Panc1 (cell line): ENCODE results near the gene MEGF10. TPM values are rescaled to one million over a fixed set of nuclear protein-coding genes. Genes with fewer than 3 reads are reported as not detected.

Experiments used
- ATAC-seq: fragments of 200-7000 bp; cut with Tn5 transposase; 2 replicates; pipeline ENCODE4 v1.9.1; 2020; ENCODE audit warnings: mild to moderate bottlenecking, moderate library complexity
- BruUV-seq: library from RNA; stranded (reverse); fragments of 400-500 nt; replicated peaks from 2 replicates; lab custom pipeline; 2021; lab: Mats Ljungman, UMichigan
- CTCF ChIA-PET: fragments of 300-600 bp; sonication (Branson Sonifier 250); formaldehyde crosslinking; loops from one replicate; lab custom pipeline; 2022; ENCODE audit warnings: antibody characterized with exemption; lab: Charles Lee
- POLR2A ChIA-PET: fragments of 300-600 bp; sonication (Branson Sonifier 250); formaldehyde crosslinking; loops from one replicate; lab custom pipeline; 2022; ENCODE audit warnings: antibody characterized with exemption; lab: Charles Lee
- DNase-seq: peaks from one replicate; pipeline ENCODE4 v3.0.0-alpha.2; 2010; ENCODE audit warnings: low read depth, low spot score
- H3K27ac ChIP-seq: 2 replicates; pipeline ENCODE4 v1.5.1; 2011; ENCODE audit warnings: mild to moderate bottlenecking, low read length, inconsistent platforms
- H3K27me3 ChIP-seq: fragments of 200-500 bp; sonication (Bioruptor generic); 2 replicates; pipeline ENCODE4 v1.6.0; 2014; ENCODE audit warnings: low read length, inconsistent platforms; ENCODE audit not compliant: control insufficient read depth, insufficient read depth
- H3K36me3 ChIP-seq: fragments of 200-500 bp; sonication (Bioruptor generic); 2 replicates; pipeline ENCODE4 v1.5.1; 2014; ENCODE audit warnings: inconsistent platforms, mild to moderate bottlenecking, low read length, moderate library complexity; ENCODE audit not compliant: control insufficient read depth, insufficient read depth
- H3K4me1 ChIP-seq: 2 replicates; pipeline ENCODE4 v1.5.1; 2011; ENCODE audit warnings: inconsistent platforms, mild to moderate bottlenecking, low read length, moderate library complexity; ENCODE audit not compliant: control insufficient read depth, insufficient read depth
- H3K4me3 ChIP-seq, 2 experiments: 2 replicates each; pipeline ENCODE4 v1.5.1; 2011 to 2012; ENCODE audit warnings: low read depth in 2 of 2, low read length in 2 of 2, mild to moderate bottlenecking in 2 of 2, inconsistent platforms in 1 of 2, moderate library complexity in 1 of 2
- H3K9me3 ChIP-seq: fragments of 200-500 bp; sonication (Bioruptor generic); 2 replicates; pipeline ENCODE4 v1.5.1; 2014; ENCODE audit warnings: low read depth, mild to moderate bottlenecking, inconsistent platforms, low read length, moderate library complexity; ENCODE audit not compliant: control insufficient read depth, insufficient read depth
- CTCF ChIP-seq: fragments of 450-650 bp; IDR thresholded peaks from 2 replicates; pipeline ENCODE4 v1.5.1; 2017; ENCODE audit warnings: mild to moderate bottlenecking
- POLR2AphosphoS5 ChIP-seq: IDR thresholded peaks from 2 replicates; pipeline ENCODE4 v1.6.1; 2012; ENCODE audit warnings: mild to moderate bottlenecking, low read depth, low read length, moderate library complexity
- REST ChIP-seq, 2 experiments: IDR thresholded peaks; 2 replicates each; pipeline ENCODE4 v1.6.1; 2011 to 2012; ENCODE audit warnings: low read depth in 2 of 2, control low read depth in 1 of 2, low read length in 1 of 2, mild to moderate bottlenecking in 1 of 2, moderate library complexity in 1 of 2; ENCODE audit not compliant: insufficient read depth in 1 of 2
- SIN3A ChIP-seq: IDR thresholded peaks from 2 replicates; pipeline ENCODE4 v1.6.1; 2012; ENCODE audit warnings: low read depth, mild to moderate bottlenecking, low read length, moderate library complexity, borderline replicate concordance; ENCODE audit not compliant: insufficient read depth
- TCF7L2 ChIP-seq: IDR thresholded peaks from 2 replicates; pipeline ENCODE4 v1.6.1; 2011; ENCODE audit warnings: mild to moderate bottlenecking, low read depth, low read length, inconsistent platforms
- in situ Hi-C: cut with HindIII; loops from 2 replicates; pipeline ENCODE4 v1.10.0; 2016; ENCODE audit warnings: low sequenced_read_pairs, low pct_unique_long_range_greater_than_20kb
- intact Hi-C: fragments of 100-400 bp; cut with micrococcal nuclease; formaldehyde crosslinking; loops from one replicate; pipeline ENCODE4 v1.10.0; 2022; ENCODE audit not compliant: unreplicated experiment
- total RNA-seq: library from RNA; stranded (reverse); gene quantifications from one replicate; pipeline ENCODE4 v1.2.1, GENCODE V29; 2021; ENCODE audit not compliant: unreplicated experiment

Gene MEGF10
- total RNA-seq, 1 experiment from 2014 or later, result not detected

- ChIA-PET POLR2A (no interaction called here), CTCF (no interaction called here)
- H3K27ac ChIP-seq, result no peak overlapping the region
- H3K4me1 ChIP-seq, result no peaks in the 10 kb centered on the region
- no peaks in the 10 kb centered on the region for H3K36me3 ChIP-seq
- intact Hi-C loops (no loop called here), in situ Hi-C loops (no loop called here)
- ATAC-seq (no peak), DNase-seq (no peak)
- H3K27me3 ChIP-seq, result peaks cover 9% of the 10 kb centered on the region; the same call in 1 of the 2 replicates
- no peaks in the 10 kb centered on the region for H3K9me3 ChIP-seq
- no peak for TF ChIP-seq REST (IDR thresholded peaks at IDR 0.05; ENCODE audit: insufficient read depth in 1 of 2, low read depth in 2 of 2, low read length in 1 of 2)
- TF ChIP-seq TCF7L2, result no peak
- TF ChIP-seq SIN3A, result no peak
- TF ChIP-seq POLR2AphosphoS5, result no peak
- no peak for TF ChIP-seq CTCF
- H3K4me3 ChIP-seq, result no peak overlapping the region
- no TSS peak for BruUV-seq
These were observed 218.2 kb downstream of the MEGF10 start for GRCh38 chr5:127508644-127509373.

Other genes starting within 250 kb of the MEGF10 start
- 9.8 TPM for gene C5orf63, start 217.3 kb upstream of the MEGF10 start, total RNA-seq
- 48.7 TPM for gene PRRC1, start 226.8 kb downstream of the MEGF10 start, total RNA-seq